ENCODE measurements around the gene SIAH2.

SIAH2 gene

GRCh38 chr3:150736903-150737832 lies 25.8 kb downstream of the SIAH2 start:
- H3K4me3 ChIP-seq (replicated peaks; ENCODE audit: low read depth, low read length): no peak overlapping the region
- peak; percentile 46 for DNase-seq (ENCODE audit: low read depth)
- TF ChIP-seq, protein P1, sequence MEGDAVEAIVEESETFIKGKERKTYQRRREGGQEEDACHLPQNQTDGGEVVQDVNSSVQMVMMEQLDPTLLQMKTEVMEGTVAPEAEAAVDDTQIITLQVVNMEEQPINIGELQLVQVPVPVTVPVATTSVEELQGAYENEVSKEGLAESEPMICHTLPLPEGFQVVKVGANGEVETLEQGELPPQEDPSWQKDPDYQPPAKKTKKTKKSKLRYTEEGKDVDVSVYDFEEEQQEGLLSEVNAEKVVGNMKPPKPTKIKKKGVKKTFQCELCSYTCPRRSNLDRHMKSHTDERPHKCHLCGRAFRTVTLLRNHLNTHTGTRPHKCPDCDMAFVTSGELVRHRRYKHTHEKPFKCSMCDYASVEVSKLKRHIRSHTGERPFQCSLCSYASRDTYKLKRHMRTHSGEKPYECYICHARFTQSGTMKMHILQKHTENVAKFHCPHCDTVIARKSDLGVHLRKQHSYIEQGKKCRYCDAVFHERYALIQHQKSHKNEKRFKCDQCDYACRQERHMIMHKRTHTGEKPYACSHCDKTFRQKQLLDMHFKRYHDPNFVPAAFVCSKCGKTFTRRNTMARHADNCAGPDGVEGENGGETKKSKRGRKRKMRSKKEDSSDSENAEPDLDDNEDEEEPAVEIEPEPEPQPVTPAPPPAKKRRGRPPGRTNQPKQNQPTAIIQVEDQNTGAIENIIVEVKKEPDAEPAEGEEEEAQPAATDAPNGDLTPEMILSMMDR (IDR thresholded peaks at IDR 0.05; ENCODE audit: low read length, missing control alignments): no peak

GRCh38 chr3:150736316-150736719 lies 26.7 kb downstream of the SIAH2 start:
- no peak overlapping the region for H3K4me3 ChIP-seq (replicated peaks; ENCODE audit: low read depth, low read length)
- DNase-seq (ENCODE audit: low read depth): no peak
- TF ChIP-seq, protein P1 (IDR thresholded peaks at IDR 0.05; ENCODE audit: low read length, missing control alignments): no peak

- H3K4me3 ChIP-seq (replicated peaks; ENCODE audit: low read depth, low read length): no peak overlapping the region
- DNase-seq (ENCODE audit: low read depth): no peak
- TF ChIP-seq, protein P1 (IDR thresholded peaks at IDR 0.05; ENCODE audit: low read length, missing control alignments): no peak
These were observed 28.2 kb downstream of the SIAH2 start for GRCh38 chr3:150734795-150735119.

GRCh38 chr3:150733936-150734794 lies 28.8 kb downstream of the SIAH2 start:
- H3K4me3 ChIP-seq (replicated peaks; ENCODE audit: low read depth, low read length): no peak overlapping the region
- DNase-seq (ENCODE audit: low read depth): peak; percentile 46
- TF ChIP-seq, protein P1 (IDR thresholded peaks at IDR 0.05; ENCODE audit: low read length, missing control alignments): no peak

DNA sequence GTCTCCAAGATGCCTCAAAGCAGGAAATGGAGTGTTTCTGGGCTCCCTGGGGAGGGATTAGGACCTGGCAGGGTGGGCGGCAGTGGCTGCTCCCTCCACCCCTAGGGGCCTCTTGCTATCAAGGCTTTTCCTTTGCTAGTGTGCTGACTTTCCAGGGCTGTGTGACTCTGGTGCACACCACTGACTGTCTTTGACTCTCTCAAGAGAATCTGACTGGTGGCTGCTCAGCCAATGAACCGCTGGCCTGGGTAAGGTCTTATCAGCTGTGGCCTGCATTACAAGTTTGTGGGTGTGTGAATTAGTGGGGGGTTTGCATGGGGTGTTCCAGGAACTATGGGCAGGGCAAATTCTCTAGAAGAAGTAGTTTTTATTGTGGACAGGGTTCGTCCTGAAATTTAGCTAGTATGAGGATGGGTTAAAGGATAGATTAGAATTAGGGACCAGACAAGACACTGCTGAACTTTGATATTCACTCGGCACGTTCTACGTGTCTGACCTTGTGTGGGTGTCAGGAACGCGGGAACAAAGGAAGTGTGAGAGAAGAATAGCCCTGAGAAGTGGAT lies 29.5 kb downstream of the SIAH2 start:
- peak; percentile 21 for DNase-seq (ENCODE audit: low read depth)
- H3K4me3 ChIP-seq (replicated peaks; ENCODE audit: low read depth, low read length): no peak overlapping the region
- TF ChIP-seq, protein P1 (IDR thresholded peaks at IDR 0.05; ENCODE audit: low read length, missing control alignments): no peak

- no peak overlapping the region for H3K4me3 ChIP-seq (replicated peaks; ENCODE audit: low read depth, low read length)
- TF ChIP-seq, protein P1 (IDR thresholded peaks at IDR 0.05; ENCODE audit: low read length, missing control alignments): no peak
- no peak for DNase-seq (ENCODE audit: low read depth)
These were observed 33.1 kb downstream of the SIAH2 start for GRCh38 chr3:150729682-150730360.
